ENCODE results near the gene ZNF175.

DNA sequence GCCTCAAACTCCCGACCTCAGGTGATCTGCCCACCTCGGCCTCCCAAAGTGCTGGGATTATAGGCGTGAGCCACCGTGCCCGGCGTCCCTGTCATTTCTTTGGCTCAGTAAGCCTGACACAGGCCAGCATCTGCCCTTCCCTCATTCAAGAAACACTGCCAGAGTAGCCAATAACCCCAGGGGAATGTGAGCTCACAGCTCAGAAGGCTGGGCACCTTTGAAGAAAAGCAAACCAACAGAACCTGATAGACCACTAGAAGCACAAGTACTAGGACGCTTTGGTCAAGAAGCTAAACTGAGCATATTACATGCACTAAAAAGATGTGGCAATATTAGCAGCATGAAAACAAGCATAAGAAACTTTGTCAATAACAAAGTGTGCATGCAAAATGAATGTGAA lies 44.9 kb downstream of the ZNF175 start:
- TF ChIP-seq, protein P1, sequence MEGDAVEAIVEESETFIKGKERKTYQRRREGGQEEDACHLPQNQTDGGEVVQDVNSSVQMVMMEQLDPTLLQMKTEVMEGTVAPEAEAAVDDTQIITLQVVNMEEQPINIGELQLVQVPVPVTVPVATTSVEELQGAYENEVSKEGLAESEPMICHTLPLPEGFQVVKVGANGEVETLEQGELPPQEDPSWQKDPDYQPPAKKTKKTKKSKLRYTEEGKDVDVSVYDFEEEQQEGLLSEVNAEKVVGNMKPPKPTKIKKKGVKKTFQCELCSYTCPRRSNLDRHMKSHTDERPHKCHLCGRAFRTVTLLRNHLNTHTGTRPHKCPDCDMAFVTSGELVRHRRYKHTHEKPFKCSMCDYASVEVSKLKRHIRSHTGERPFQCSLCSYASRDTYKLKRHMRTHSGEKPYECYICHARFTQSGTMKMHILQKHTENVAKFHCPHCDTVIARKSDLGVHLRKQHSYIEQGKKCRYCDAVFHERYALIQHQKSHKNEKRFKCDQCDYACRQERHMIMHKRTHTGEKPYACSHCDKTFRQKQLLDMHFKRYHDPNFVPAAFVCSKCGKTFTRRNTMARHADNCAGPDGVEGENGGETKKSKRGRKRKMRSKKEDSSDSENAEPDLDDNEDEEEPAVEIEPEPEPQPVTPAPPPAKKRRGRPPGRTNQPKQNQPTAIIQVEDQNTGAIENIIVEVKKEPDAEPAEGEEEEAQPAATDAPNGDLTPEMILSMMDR (conservative IDR thresholded peaks at IDR 0.05 in 1 of 2, IDR thresholded peaks at IDR 0.05 in 1 of 2; ENCODE audit: extremely low read depth in 1 of 2, insufficient read depth in 1 of 2, low read depth in 1 of 2, low read length in 2 of 2), result no peak
- no peak for TF ChIP-seq EZH2 (IDR thresholded peaks at IDR 0.05; ENCODE audit: borderline replicate concordance, low read length)

Measured in mammary epithelial cell (primary cell).